GM12878 (cell line): ENCODE results near the gene TCF7L2. TPM values are rescaled to one million over a fixed set of nuclear protein-coding genes. Genes with fewer than 3 reads are reported as not detected.

Experiments used
- ATAC-seq: fragments of 200-7000 bp; cut with Tn5 transposase; 3 replicates; pipeline ENCODE4 v1.9.1; 2020; ENCODE audit warnings: mild to moderate bottlenecking, moderate library complexity
- BruUV-seq: library from RNA; stranded (reverse); fragments of 400-500 nt; replicated peaks from 2 replicates; lab custom pipeline; 2021; lab: Mats Ljungman, UMichigan
- CTCF ChIA-PET: fragments of 300-600 bp; sonication (Branson Sonifier 250); formaldehyde crosslinking; extraction: SDS; loops from one replicate; lab custom pipeline; 2021; ENCODE audit warnings: inconsistent platforms; lab: Yijun Ruan, JAX
- POLR2A ChIA-PET: fragments of 350-600 bp; formaldehyde crosslinking; extraction: SDS; loops from one replicate; lab custom pipeline; 2021; ENCODE audit warnings: inconsistent platforms; lab: Charles Lee
- RAD21 ChIA-PET: fragments of 300-600 bp; sonication (Branson Sonifier 250); formaldehyde crosslinking; loops from one replicate; lab custom pipeline; 2023; ENCODE audit warnings: antibody characterized with exemption; ENCODE audit not compliant: unreplicated experiment; lab: Charles Lee
- SMC1A ChIA-PET: fragments of 300-600 bp; sonication (Branson Sonifier 250); formaldehyde crosslinking; loops from one replicate; lab custom pipeline; 2023; ENCODE audit not compliant: unreplicated experiment, uncharacterized antibody; lab: Charles Lee
- DNase-seq: peaks from one replicate; pipeline ENCODE4 v3.0.0-alpha.2; 2011; ENCODE audit warnings: low read depth, low spot score
- FAIRE-seq: peaks from 3 replicates; lab custom pipeline; 2011; peaks lifted over from hg19 to GRCh38; lab: Jason Lieb, UNC
- H2AFZ ChIP-seq: 2 replicates; pipeline ENCODE4 v1.6.0; 2011; ENCODE audit warnings: low read depth, low read length, control low read depth; ENCODE audit not compliant: control insufficient read depth
- H3K27ac ChIP-seq: 2 replicates; pipeline ENCODE4 v1.5.1; 2011; ENCODE audit warnings: control low read depth; ENCODE audit not compliant: control insufficient read depth, insufficient read depth
- H3K27me3 ChIP-seq, 2 experiments: replicated peaks in 1 of 2; 2 replicates each; pipeline versions ENCODE4 v1.6.0 to v1.6.1; 2011; ENCODE audit warnings: low read length in 1 of 2; ENCODE audit not compliant: control insufficient read depth in 2 of 2, insufficient read depth in 2 of 2
- H3K36me3 ChIP-seq, 2 experiments: 2 replicates each; pipeline ENCODE4 v1.5.1; 2011; ENCODE audit warnings: low read length in 1 of 2; ENCODE audit not compliant: control insufficient read depth in 2 of 2, insufficient read depth in 2 of 2
- H3K4me1 ChIP-seq: 2 replicates; pipeline ENCODE4 v1.6.1; 2011; ENCODE audit warnings: mild to moderate bottlenecking, low read length, moderate library complexity, mixed read lengths; ENCODE audit not compliant: control insufficient read depth, insufficient read depth
- H3K4me2 ChIP-seq: 2 replicates; pipeline ENCODE4 v1.6.0; 2011; ENCODE audit warnings: control low read depth; ENCODE audit not compliant: control insufficient read depth, insufficient read depth
- H3K4me3 ChIP-seq: fragments of 200-600 bp; sonication (generic); 2 replicates; pipeline ENCODE4 v1.5.1; 2016
- H3K79me2 ChIP-seq: 2 replicates; pipeline ENCODE4 v1.6.0; 2011; ENCODE audit warnings: low read length; ENCODE audit not compliant: control insufficient read depth, insufficient read depth
- H3K9ac ChIP-seq: 2 replicates; pipeline ENCODE4 v1.8.0; 2011; ENCODE audit warnings: low read length, control low read depth, mixed read lengths; ENCODE audit not compliant: control insufficient read depth, insufficient read depth
- H3K9me3 ChIP-seq: replicated peaks from 3 replicates; pipeline ENCODE4 v1.5.1; 2011; ENCODE audit warnings: mild to moderate bottlenecking, low read length; ENCODE audit not compliant: control insufficient read depth, insufficient read depth
- H4K20me1 ChIP-seq: 2 replicates; pipeline ENCODE4 v1.6.0; 2011; ENCODE audit not compliant: control insufficient read depth, insufficient read depth
- BACH1 ChIP-seq: fragments of 450-650 bp; IDR thresholded peaks from 2 replicates; pipeline ENCODE4 v1.6.1; 2017; ENCODE audit warnings: mild to moderate bottlenecking, borderline replicate concordance
- BCLAF1 ChIP-seq: fragments of 450-650 bp; IDR thresholded peaks from 2 replicates; pipeline ENCODE4 v1.6.1; 2017; ENCODE audit warnings: antibody characterized with exemption, mild to moderate bottlenecking, moderate library complexity
- CHD2 ChIP-seq: IDR thresholded peaks from 2 replicates; pipeline ENCODE4 v1.6.1; 2011; ENCODE audit warnings: low read depth, low read length, improper control_type of control experiment, borderline replicate concordance
- ETV6 ChIP-seq, 2 experiments: fragments of 450-650 bp in 1 of 2; IDR thresholded peaks in 1 of 2; conservative IDR thresholded peaks in 1 of 2; 2 replicates each; pipeline ENCODE4 v1.6.1; 2014; ENCODE audit warnings: antibody characterized with exemption in 1 of 2, borderline replicate concordance in 1 of 2, low read depth in 1 of 2, mild to moderate bottlenecking in 1 of 2, moderate library complexity in 1 of 2
- MEF2A ChIP-seq: IDR thresholded peaks from 2 replicates; pipeline ENCODE4 v1.6.1; 2011; ENCODE audit warnings: low read depth, mild to moderate bottlenecking, low read length, moderate library complexity; ENCODE audit not compliant: insufficient read depth
- NR2F1 ChIP-seq: fragments of 450-650 bp; conservative IDR thresholded peaks from 2 replicates; pipeline ENCODE4 v1.6.1; 2017; ENCODE audit warnings: mild to moderate bottlenecking
- PAX8 ChIP-seq: fragments of 450-650 bp; IDR thresholded peaks from 2 replicates; pipeline ENCODE4 v1.6.1; 2017; ENCODE audit warnings: mild to moderate bottlenecking, moderate library complexity
- POLR2AphosphoS2 ChIP-seq: IDR thresholded peaks from 2 replicates; pipeline ENCODE4 v1.6.1; 2011; ENCODE audit warnings: low read depth, mild to moderate bottlenecking, low read length, improper control_type of control experiment, moderate library complexity
- RAD21 ChIP-seq: IDR thresholded peaks from 2 replicates; pipeline ENCODE4 v1.6.1; 2011; ENCODE audit warnings: mild to moderate bottlenecking, low read depth, low read length, moderate library complexity; ENCODE audit not compliant: insufficient read depth
- RBBP5 ChIP-seq: fragments of 200-600 bp; sonication (generic); conservative IDR thresholded peaks from 2 replicates; pipeline ENCODE4 v1.6.1; 2016
- RCOR1 ChIP-seq: conservative IDR thresholded peaks from 2 replicates; pipeline ENCODE4 v1.6.1; 2012; ENCODE audit warnings: low read depth, low read length, improper control_type of control experiment
- SP1 ChIP-seq: IDR thresholded peaks from one replicate; pipeline ENCODE4 v1.6.1; 2011; ENCODE audit warnings: low read depth, low read length
- SRF ChIP-seq, 2 experiments: IDR thresholded peaks; 2 replicates each; pipeline ENCODE4 v1.6.1; 2011; ENCODE audit warnings: low read depth in 2 of 2, low read length in 2 of 2, mild to moderate bottlenecking in 1 of 2, moderate library complexity in 1 of 2
- STAT1 ChIP-seq: fragments of 450-650 bp; conservative IDR thresholded peaks from 2 replicates; pipeline ENCODE4 v1.6.1; 2014; ENCODE audit warnings: antibody characterized with exemption, mild to moderate bottlenecking
- TARDBP ChIP-seq: IDR thresholded peaks from 2 replicates; pipeline ENCODE4 v1.6.1; 2016; ENCODE audit warnings: borderline replicate concordance
- ZBED1 ChIP-seq: IDR thresholded peaks from 2 replicates; pipeline ENCODE4 v1.6.1; 2016; ENCODE audit warnings: borderline replicate concordance
- WGBS: methylation state at CpG from one replicate; pipeline ENCODE4 v1.1.6; 2016; ENCODE audit warnings: low lambda C conversion rate; ENCODE audit not compliant: insufficient replicate concordance, insufficient coverage; ENCODE audit errors: missing lambda C conversion rate; 5-methylcytosine and 5-hydroxymethylcytosine counted together
- in situ Hi-C: fragments of 300-500 bp; cut with MboI; formaldehyde crosslinking; loops from 9 replicates; pipeline ENCODE4 v1.14.3; 2018; ENCODE audit warnings: mixed read lengths
- intact Hi-C: fragments of 100-400 bp; cut with micrococcal nuclease; formaldehyde crosslinking; loops from one replicate; pipeline ENCODE4 v1.14.2; 2022; ENCODE audit not compliant: unreplicated experiment
- polyA plus RNA-seq, 11 experiments: library from polyadenylated mRNA; depleted of rRNA in 4 of 11; unstranded in 6 of 11; stranded (reverse) in 5 of 11; fragments of >200 nt; fragmentation: Nextera tagmentation in 4 of 11; fragmentation: Illumina TruSeq in 1 of 11; extraction: Ambion mirVana in 4 of 11; extraction: Trizol in 1 of 11; gene quantifications; 1 replicate in 1 of 11; 2 replicates in 10 of 11; pipeline versions ENCODE4 v1.2.1 to v1.2.3, GENCODE V29; 2011 to 2016; ENCODE audit warnings: inconsistent platforms in 2 of 11, missing spikeins in 2 of 11, low read depth in 1 of 11
- total RNA-seq, 4 experiments: library from RNA; depleted of rRNA in 3 of 4; stranded (reverse); fragments of >200 nt in 3 of 4; fragmentation: Illumina TruSeq in 1 of 4; extraction: Trizol in 1 of 4; gene quantifications; 2 replicates each; pipeline versions ENCODE4 v1.2.1 to v1.2.3, GENCODE V29; 2013 to 2021
- TF ChIP-seq, protein P1 (sequence below): fragments of 450-650 bp; IDR thresholded peaks from 2 replicates; pipeline ENCODE4 v1.6.1; 2017; ENCODE audit warnings: mild to moderate bottlenecking
- TF ChIP-seq, protein P2 (sequence below): fragments of 450-650 bp; IDR thresholded peaks from 2 replicates; pipeline ENCODE4 v1.6.1; 2017; ENCODE audit warnings: mild to moderate bottlenecking, moderate library complexity

The TCF7L2 gene
- total and polyA plus RNA-seq, 10 of the 15 experiments (the other 5 are each of a cell fraction or from before 2014, with no cell fraction given), result 0.02 to 1.1 (median 0.35) TPM; not detected in 4

DNA sequence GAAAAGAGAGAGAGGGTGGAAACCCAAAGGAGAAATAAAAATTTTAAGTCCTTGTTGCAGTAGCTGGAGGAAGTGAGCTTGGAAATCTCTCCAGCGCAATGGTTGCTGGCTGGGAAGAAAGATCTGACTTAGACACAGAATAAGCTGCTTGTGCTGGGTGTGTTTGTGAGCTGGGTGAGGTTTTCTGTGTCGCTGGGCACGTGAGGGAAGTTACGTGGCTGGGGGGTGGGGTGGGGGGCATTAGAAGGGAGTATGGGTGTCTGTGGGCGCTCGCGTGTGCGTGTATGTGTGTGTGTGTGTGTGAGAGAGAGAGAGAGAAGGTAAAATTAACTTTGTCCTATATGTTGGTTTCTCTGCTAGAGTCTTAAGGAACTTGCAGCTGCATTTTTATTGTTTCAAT is 11.6 kb downstream of the TCF7L2 start:
- SMC1A ChIA-PET, result interaction anchor here (0.7 kb wide), 1 partner anchor 16 kb away, joined by 3 read pairs; no protein-coding TSS in a partner anchor
- Histone ChIP-seq H3K4me3 (no peak overlapping the region), H3K27ac (no peak overlapping the region), H3K27me3 (peaks cover 0 to 2% of the 10 kb centered on the region in 2 experiments; a peak in 1 of 4 replicates), H3K79me2 (no peaks in the 10 kb centered on the region), H2AFZ (no peak overlapping the region), H3K4me1 (no peaks in the 10 kb centered on the region), H3K9ac (no peak overlapping the region), H3K9me3 (no peaks in the 10 kb centered on the region), H3K36me3 (no peaks in the 10 kb centered on the region), H4K20me1 (no peaks in the 10 kb centered on the region), H3K4me2 (no peak overlapping the region)
- POLR2A ChIA-PET, result no interaction called here
- RAD21 ChIA-PET, result interaction anchor here (0.6 kb wide), 1 partner anchor 37 kb away, joined by 4 read pairs; no protein-coding TSS in a partner anchor
- intact Hi-C loops (no loop called here), in situ Hi-C loops (no loop called here)
- 20% methylated on average over 8 of the region's 8 CpGs for WGBS
- CTCF ChIA-PET, result no interaction called here
- no peak for FAIRE-seq
- no TSS peak for BruUV-seq
- DNase-seq, result no peak
- ATAC-seq, result no peak
- TF ChIP-seq ETV6 (conservative IDR thresholded peaks at IDR 0.05 in 1 of 2, IDR thresholded peaks at IDR 0.05 in 1 of 2; ENCODE audit: borderline replicate concordance in 1 of 2, low read depth in 1 of 2), result no peak
- TF ChIP-seq RBBP5, result no peak
- TF ChIP-seq ZBED1, result no peak
- no peak for TF ChIP-seq PAX8
- TF ChIP-seq, protein P1, sequence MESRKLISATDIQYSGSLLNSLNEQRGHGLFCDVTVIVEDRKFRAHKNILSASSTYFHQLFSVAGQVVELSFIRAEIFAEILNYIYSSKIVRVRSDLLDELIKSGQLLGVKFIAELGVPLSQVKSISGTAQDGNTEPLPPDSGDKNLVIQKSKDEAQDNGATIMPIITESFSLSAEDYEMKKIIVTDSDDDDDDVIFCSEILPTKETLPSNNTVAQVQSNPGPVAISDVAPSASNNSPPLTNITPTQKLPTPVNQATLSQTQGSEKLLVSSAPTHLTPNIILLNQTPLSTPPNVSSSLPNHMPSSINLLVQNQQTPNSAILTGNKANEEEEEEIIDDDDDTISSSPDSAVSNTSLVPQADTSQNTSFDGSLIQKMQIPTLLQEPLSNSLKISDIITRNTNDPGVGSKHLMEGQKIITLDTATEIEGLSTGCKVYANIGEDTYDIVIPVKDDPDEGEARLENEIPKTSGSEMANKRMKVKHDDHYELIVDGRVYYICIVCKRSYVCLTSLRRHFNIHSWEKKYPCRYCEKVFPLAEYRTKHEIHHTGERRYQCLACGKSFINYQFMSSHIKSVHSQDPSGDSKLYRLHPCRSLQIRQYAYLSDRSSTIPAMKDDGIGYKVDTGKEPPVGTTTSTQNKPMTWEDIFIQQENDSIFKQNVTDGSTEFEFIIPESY, result no peak
- no peak for TF ChIP-seq NR2F1
- no peak for TF ChIP-seq CHD2
- TF ChIP-seq BCLAF1, result no peak
- TF ChIP-seq POLR2AphosphoS2, result no peak
- no peak for TF ChIP-seq RAD21
- no peak for TF ChIP-seq SP1
- no peak for TF ChIP-seq TARDBP
- no peak for TF ChIP-seq RCOR1
- TF ChIP-seq STAT1, result no peak
- TF ChIP-seq BACH1, result no peak
- TF ChIP-seq SRF (IDR thresholded peaks at IDR 0.05; ENCODE audit: low read depth in 2 of 2, low read length in 2 of 2), result no peak
- no peak for TF ChIP-seq MEF2A
- TF ChIP-seq, protein P2, sequence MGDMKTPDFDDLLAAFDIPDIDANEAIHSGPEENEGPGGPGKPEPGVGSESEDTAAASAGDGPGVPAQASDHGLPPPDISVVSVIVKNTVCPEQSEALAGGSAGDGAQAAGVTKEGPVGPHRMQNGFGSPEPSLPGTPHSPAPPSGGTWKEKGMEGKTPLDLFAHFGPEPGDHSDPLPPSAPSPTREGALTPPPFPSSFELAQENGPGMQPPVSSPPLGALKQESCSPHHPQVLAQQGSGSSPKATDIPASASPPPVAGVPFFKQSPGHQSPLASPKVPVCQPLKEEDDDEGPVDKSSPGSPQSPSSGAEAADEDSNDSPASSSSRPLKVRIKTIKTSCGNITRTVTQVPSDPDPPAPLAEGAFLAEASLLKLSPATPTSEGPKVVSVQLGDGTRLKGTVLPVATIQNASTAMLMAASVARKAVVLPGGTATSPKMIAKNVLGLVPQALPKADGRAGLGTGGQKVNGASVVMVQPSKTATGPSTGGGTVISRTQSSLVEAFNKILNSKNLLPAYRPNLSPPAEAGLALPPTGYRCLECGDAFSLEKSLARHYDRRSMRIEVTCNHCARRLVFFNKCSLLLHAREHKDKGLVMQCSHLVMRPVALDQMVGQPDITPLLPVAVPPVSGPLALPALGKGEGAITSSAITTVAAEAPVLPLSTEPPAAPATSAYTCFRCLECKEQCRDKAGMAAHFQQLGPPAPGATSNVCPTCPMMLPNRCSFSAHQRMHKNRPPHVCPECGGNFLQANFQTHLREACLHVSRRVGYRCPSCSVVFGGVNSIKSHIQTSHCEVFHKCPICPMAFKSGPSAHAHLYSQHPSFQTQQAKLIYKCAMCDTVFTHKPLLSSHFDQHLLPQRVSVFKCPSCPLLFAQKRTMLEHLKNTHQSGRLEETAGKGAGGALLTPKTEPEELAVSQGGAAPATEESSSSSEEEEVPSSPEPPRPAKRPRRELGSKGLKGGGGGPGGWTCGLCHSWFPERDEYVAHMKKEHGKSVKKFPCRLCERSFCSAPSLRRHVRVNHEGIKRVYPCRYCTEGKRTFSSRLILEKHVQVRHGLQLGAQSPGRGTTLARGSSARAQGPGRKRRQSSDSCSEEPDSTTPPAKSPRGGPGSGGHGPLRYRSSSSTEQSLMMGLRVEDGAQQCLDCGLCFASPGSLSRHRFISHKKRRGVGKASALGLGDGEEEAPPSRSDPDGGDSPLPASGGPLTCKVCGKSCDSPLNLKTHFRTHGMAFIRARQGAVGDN, result no peak
